Activated naive CD4-positive, alpha-beta T cell treated with Interleukin-2 at 50 U/mL for 16 hours (primary cell): Measurements from ENCODE around the gene RAF1.
"Not testable (repeated sequence)": the region's sequence is repeated elsewhere in the genome, so short reads cannot be mapped to it uniquely, and the experiment has no call there.

Experiments
- DNase-seq: peaks from one replicate; pipeline ENCODE4 v3.0.0-alpha.2; 2020

Gene RAF1

DNA sequence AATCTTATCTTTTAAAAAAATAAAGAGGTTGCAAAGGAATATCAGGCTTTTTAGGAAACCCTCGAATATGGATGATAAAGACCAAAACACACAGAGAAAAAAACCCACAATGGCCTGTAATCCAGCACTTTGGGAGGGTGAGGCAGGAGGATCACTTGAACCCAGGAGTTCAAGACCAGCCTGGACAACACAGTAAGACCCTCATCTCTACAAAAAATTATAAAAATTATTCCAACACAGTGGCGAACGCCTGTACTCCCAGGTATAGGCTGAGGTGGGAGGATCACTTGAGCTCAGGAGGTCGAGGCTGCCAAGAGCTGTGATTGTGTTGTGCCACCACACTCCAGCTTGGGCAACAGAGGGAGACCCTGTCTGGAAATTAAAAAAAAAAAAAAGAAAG, 30.8 kb downstream of the RAF1 start:
- no peak for DNase-seq

DNA sequence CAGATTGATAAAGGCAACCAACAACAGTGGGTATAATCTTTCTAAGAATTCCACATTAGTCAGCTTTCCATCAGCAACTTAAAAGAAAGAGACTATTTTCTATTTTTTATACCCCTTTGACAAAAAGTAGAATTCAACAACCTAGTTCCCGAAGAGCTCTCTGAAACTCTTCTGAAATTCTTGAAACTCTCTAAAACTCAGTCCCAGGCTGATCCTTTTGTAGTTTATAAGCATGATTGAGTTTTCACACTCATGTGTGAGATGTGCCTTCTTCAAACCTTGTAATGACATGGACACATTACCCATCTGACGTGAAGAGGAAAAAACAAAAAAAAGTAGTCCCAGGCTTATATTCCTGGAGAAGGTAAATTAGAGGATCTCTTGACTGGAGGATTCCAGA, 31.4 kb downstream of the RAF1 start:
- DNase-seq, result no peak

DNA sequence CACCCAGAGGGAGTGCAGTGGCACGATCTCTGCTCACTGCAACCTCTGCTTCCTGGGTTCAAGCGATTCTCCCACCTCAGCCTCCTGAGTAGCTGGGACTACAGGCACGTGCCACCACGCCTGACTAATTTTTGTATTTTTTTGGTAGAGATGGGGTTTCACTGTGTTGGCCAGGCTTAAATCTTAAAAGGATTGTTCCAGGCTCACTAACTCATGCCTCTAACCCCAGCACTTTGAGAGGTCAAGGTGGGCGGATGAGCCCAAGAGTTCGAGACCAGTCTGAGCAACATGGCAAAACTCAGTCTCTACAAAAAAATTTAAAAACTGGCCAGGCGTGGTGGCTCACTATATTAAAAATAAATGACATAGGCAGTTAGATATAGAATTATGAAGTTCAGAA, 33.1 kb downstream of the RAF1 start:
- DNase-seq, result not testable (repeated sequence)

GRCh38 chr3:12630292-12630691, 33.6 kb downstream of the RAF1 start:
- no peak for DNase-seq

- DNase-seq, result no peak
These were observed 34.4 kb downstream of the RAF1 start for GRCh38 chr3:12629560-12629959.

GRCh38 chr3:12628813-12629212, 35.1 kb downstream of the RAF1 start:
- DNase-seq, result no peak

DNA sequence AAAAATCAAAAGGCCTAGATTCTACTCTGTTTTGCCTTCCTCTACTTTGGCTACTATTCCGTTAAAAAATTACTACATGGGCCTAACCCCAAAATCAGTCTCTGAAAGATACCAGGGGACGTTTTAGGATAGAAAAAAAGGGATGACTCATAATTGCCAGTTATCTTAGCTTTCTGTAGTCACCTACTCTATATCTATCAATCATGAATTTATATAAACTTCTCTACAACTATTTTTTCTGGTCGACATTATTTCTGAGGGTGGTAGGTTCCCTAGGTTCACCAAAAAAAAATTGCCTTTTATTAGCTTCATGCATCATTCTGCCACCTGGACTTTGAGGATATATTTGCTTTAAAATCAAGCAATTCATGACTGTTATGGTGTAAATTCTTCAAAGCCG, 36.5 kb downstream of the RAF1 start:
- DNase-seq, result no peak

GRCh38 chr3:12624964-12625363, 39.0 kb downstream of the RAF1 start:
- DNase-seq, result not testable (repeated sequence)

DNA sequence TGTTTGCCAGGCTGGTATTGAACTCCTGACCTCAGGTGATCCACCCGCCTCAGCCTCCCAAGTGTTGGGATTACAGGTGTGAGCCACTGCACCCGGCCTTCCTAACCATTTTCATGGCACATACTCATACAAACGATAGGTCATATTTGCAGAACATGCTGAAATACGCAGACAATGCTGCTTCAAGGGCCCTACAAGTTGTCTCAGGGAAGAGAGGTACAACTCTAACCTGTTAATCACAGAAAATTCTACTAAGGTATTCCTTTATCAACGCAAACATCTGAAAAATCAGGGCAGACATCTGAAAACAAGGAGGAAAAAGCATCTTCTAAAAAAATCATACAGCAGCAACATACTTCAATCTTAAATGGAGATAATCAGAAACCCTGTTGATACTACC, 39.9 kb downstream of the RAF1 start:
- no peak for DNase-seq

GRCh38 chr3:12622335-12622734, 41.6 kb downstream of the RAF1 start:
- DNase-seq, result no peak

DNA sequence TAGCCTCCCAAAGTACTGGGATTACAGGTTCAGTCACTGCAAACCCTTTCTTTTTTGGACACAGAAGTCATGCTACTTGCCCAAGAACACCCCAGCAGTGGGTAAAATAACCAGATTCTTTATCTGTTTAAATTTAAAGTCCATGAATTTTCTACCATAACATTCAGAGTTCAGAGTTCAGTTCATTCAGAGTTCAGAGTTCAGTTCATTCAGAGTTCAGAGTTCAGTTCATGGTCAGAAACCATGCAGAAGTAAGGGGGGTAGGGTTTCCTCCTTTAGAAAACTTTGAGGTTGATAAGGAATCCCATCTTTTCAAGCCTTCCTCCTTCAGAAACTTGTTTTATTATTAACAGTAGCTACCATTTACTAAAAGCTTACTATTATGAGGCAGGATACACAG, 43.2 kb downstream of the RAF1 start:
- no peak for DNase-seq

DNA sequence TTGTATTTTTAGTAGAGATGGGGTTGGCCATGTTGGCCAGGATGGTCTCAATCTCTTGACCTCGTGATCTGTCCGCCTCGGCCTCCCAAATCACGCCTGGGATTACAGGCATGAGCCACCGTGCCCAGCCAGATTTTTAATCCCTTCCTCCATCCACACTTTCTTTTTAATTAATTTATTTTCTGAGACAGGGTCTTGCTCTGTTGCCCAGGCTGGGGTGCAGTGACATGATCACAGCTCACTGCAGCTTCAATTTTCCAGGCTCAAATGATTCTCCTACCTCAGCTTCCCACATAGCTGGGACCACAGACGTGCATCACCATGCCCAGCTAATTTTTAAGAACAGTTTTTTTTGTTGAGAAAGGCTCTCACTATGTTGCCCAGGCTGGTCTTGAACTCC, 43.6 kb downstream of the RAF1 start:
- no peak for DNase-seq

DNA sequence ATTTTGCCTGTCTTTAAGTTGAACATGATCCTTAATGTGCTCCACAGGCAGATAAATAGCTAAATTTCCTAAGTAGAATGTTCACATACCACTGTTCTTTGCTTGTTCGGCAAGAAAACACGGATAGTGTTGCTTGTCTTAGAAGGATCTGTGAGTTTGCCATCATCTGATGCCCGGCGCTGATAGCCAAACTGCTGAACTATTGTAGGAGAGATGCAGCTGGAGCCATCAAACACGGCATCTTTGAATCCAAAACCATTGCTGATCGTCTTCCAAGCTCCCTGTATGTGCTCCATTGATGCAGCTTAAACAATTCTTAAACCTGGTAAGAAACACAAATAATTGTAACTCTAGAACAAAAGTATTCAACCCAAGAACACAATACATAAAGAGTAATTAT, 45.5 kb downstream of the RAF1 start:
- DNase-seq, result no peak

- no peak for DNase-seq
These were observed 48.7 kb downstream of the RAF1 start for GRCh38 chr3:12615266-12615665.

DNA sequence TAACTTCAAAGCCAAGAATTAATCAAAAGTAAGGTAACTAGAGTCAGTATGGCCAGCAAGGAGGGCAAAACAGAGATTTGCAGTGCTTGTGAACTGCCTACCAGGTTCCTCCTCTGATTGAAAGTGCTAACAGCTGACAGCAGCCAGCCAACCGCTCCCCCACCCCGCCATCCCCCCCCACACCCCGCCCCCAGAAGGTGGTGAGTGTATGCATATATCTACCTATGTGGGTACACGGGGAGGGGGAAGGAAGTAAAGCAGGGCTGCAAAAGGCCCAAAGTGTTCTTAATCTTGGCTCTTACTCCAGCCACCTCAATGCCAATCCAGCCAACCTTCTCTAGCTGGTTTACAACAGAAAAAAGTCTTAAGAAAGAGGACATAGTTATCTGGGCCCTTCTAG, 50.7 kb downstream of the RAF1 start:
- no peak for DNase-seq

- no peak for DNase-seq
These were observed 51.2 kb downstream of the RAF1 start for GRCh38 chr3:12612514-12613226.

GRCh38 chr3:12611117-12611516, 52.8 kb downstream of the RAF1 start:
- DNase-seq, result no peak

DNA sequence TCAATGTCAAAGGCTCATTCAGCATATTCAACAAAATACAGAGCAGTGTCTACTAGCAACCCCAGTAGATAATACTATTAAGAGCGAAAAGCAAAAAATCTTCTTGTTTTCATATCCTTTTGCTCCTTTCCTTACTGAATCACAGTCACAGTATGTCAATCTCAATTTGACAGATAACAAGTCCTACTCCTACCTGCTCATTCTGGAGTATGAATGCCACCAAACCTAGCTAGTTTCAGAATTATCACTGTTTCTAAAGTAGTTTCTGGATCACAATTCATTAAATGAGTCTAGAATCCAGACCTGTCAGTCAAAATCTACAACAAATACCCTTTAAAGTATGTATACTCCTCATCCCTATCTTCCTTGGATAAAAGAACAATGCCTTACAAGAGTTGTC, 55.5 kb downstream of the RAF1 start:
- no peak for DNase-seq

DNA sequence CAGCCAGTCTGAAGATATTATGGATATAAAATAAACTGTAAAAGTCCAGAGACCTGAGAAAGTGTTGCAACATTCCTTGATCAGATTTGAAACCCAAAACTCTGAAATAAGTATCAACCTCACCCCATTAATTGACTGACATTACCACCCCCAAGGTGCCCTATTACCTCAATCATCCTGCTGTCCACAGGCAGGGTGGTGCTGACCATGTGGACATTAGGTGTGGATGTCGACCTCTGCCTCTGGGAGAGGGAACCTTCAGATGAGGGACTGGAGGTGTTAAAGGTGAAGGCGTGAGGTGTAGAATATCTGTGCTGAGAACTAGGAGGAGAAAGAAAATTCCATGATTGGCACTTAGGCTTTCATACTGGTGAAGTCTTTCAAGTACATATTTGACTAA, 59.9 kb downstream of the RAF1 start:
- no peak for DNase-seq

- no peak for DNase-seq
These were observed 62.8 kb downstream of the RAF1 start for GRCh38 chr3:12601072-12601471.

GRCh38 chr3:12598890-12599289, 65.0 kb downstream of the RAF1 start:
- no peak for DNase-seq

DNA sequence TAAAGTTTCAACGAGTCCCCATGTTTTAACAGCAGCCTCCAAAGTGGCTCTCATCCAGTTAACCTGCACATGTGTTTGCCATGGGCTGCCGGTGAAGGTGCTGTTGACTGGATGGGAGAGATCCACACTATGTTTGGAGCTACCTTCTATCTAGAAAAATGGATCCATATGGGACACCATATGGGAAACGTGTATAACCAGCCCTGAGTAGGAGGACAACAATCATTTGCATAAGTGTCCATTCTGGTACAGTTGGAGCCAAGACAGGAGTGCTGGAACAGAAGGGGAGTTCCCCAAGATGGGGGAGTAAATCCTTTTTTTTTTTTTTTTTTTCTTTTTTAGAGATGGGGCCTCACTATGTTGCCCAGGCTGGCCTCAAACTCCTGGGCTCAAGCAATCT, 70.4 kb downstream of the RAF1 start:
- no peak for DNase-seq

DNA sequence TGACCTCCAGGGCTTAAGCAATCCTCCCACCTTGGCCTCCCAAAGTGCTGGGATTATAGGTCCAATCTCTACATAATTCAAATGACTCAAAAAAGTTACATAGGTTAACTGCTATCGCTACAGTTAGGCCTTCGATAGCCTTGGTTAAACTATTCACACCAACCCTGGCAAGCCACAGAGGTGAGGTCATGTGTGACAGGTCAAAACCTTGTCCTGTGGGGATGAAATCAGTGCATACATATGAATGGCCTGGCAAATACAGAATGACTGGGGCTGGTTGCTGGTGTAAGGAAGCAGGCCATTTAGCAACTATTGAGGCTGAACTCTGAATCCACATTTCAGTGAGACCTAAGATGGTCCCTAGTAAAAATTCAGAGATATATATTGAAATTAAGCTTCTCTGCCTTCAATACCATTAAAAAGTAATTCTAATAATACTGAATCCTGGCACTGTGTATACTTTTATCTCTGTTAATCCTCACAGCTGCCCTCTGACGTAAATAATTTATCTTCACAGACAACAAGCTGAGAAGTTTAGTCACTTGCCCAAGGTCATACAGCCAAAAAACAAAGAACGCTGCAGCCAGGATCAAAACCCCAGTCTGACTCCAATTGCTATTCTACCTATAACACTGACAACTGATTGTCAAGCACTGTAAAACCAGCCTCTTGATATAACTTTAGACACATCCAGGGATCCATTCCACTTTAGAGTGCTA, 71.8 kb downstream of the RAF1 start:
- DNase-seq, result no peak

GRCh38 chr3:12591456-12591855, 72.5 kb downstream of the RAF1 start:
- no peak for DNase-seq

- no peak for DNase-seq
These were observed 73.8 kb downstream of the RAF1 start for GRCh38 chr3:12590096-12590495.
